Astrocyte (in vitro differentiated cells and primary cell): ENCODE measurements around the gene CDC25B. TPM values are rescaled to one million over a fixed set of nuclear protein-coding genes. Genes with fewer than 3 reads are reported as not detected.
A peak's percentile ranks its signal among the peaks of the same experiment; 100 is the strongest.

Experiments used
- DNase-seq: peaks from one replicate; pipeline ENCODE4 v3.0.0-alpha.2; 2010; ENCODE audit warnings: low read depth
- FAIRE-seq: peaks from 2 replicates; lab custom pipeline; 2011; peaks lifted over from hg19 to GRCh38; lab: Jason Lieb, UNC
- H2AFZ ChIP-seq: 2 replicates; pipeline ENCODE4 v1.6.0; 2012; ENCODE audit warnings: low read depth, low read length, inconsistent platforms
- H3K27ac ChIP-seq: 2 replicates; pipeline ENCODE4 v1.5.1; 2011; ENCODE audit warnings: low read depth, low read length, inconsistent platforms
- H3K27me3 ChIP-seq: 2 replicates; pipeline ENCODE4 v1.6.0; 2011; ENCODE audit warnings: low read length, inconsistent platforms; ENCODE audit not compliant: insufficient read depth
- H3K36me3 ChIP-seq: 2 replicates; pipeline ENCODE4 v1.5.1; 2011; ENCODE audit warnings: low read length, inconsistent platforms; ENCODE audit not compliant: insufficient read depth
- H3K4me1 ChIP-seq: 2 replicates; pipeline ENCODE4 v1.5.1; 2011; ENCODE audit warnings: low read length, inconsistent platforms; ENCODE audit not compliant: insufficient read depth
- H3K4me2 ChIP-seq: 2 replicates; pipeline ENCODE4 v1.6.0; 2012; ENCODE audit warnings: low read length, inconsistent platforms
- H3K4me3 ChIP-seq: 2 replicates; pipeline ENCODE4 v1.5.1; 2011; ENCODE audit warnings: low read depth, mild to moderate bottlenecking, low read length, inconsistent platforms; ENCODE audit not compliant: insufficient read depth
- H3K79me2 ChIP-seq: 2 replicates; pipeline ENCODE4 v1.6.0; 2012; ENCODE audit warnings: mild to moderate bottlenecking, low read length, inconsistent platforms; ENCODE audit not compliant: insufficient read depth
- H3K9ac ChIP-seq: 2 replicates; pipeline ENCODE4 v1.6.0; 2012; ENCODE audit warnings: mild to moderate bottlenecking, low read length, inconsistent platforms
- H3K9me3 ChIP-seq: 2 replicates; pipeline ENCODE4 v1.5.1; 2012; ENCODE audit warnings: low read depth, mild to moderate bottlenecking, low read length, inconsistent platforms; ENCODE audit not compliant: insufficient read depth
- H4K20me1 ChIP-seq: 2 replicates; pipeline ENCODE4 v1.6.0; 2012; ENCODE audit warnings: low read length, inconsistent platforms; ENCODE audit not compliant: insufficient read depth
- H3K27ac Mint-ChIP-seq: one replicate; pipeline ENCODE4 v1.8.0; 2021; ENCODE audit warnings: mild to moderate bottlenecking, mixed read lengths; ENCODE audit not compliant: unreplicated experiment
- H3K27me3 Mint-ChIP-seq: one replicate; pipeline ENCODE4 v1.8.0; 2021; ENCODE audit warnings: low read depth, mixed read lengths; ENCODE audit not compliant: unreplicated experiment
- H3K36me3 Mint-ChIP-seq: one replicate; pipeline ENCODE4 v1.8.0; 2021; ENCODE audit warnings: low read depth, mixed read lengths; ENCODE audit not compliant: unreplicated experiment
- H3K4me1 Mint-ChIP-seq: one replicate; pipeline ENCODE4 v1.8.0; 2021; ENCODE audit warnings: low read depth, mixed read lengths; ENCODE audit not compliant: unreplicated experiment
- H3K4me3 Mint-ChIP-seq: one replicate; pipeline ENCODE4 v1.8.0; 2021; ENCODE audit warnings: mild to moderate bottlenecking, moderate library complexity, mixed read lengths; ENCODE audit not compliant: unreplicated experiment
- H3K9me3 Mint-ChIP-seq: one replicate; pipeline ENCODE4 v1.8.0; 2021; ENCODE audit warnings: mild to moderate bottlenecking, mixed read lengths; ENCODE audit not compliant: unreplicated experiment
- CTCF ChIP-seq: IDR thresholded peaks from 2 replicates; pipeline ENCODE4 v1.5.1; 2011; ENCODE audit warnings: low read depth, mild to moderate bottlenecking, inconsistent platforms, low read length, moderate library complexity; ENCODE audit not compliant: insufficient read depth
- EZH2 ChIP-seq: IDR thresholded peaks from 2 replicates; pipeline ENCODE4 v1.6.1; 2012; ENCODE audit warnings: mild to moderate bottlenecking, low read length, inconsistent platforms; ENCODE audit not compliant: insufficient read depth
- total RNA-seq: library from RNA; stranded (reverse); gene quantifications from 2 replicates; pipeline ENCODE4 v1.2.1, GENCODE V29; 2021

Gene CDC25B
- total RNA-seq, 1 donor from 2014 or later = 8.5 TPM

GRCh38 chr20:3846378-3846739, 50.2 kb downstream of the CDC25B start:
- H3K9me3 Mint-ChIP-seq = no peaks in the 10 kb centered on the region
- H3K4me3 Mint-ChIP-seq = peak overlapping the region; percentile 96
- Histone ChIP-seq H4K20me1 (peaks cover 20% of the 10 kb centered on the region), H3K79me2 (peaks cover 42% of the 10 kb centered on the region), H3K36me3 (no peaks in the 10 kb centered on the region), H3K9me3 (no peaks in the 10 kb centered on the region), H2AFZ (peak overlapping the region; percentile 86), H3K4me1 (peaks cover 19% of the 10 kb centered on the region), H3K4me2 (peak overlapping the region; percentile 98), H3K27me3 (no peaks in the 10 kb centered on the region), H3K9ac (peak overlapping the region; percentile 94), H3K4me3 (peak overlapping the region; percentile 78), H3K27ac (peak overlapping the region; percentile 61)
- no peaks in the 10 kb centered on the region for H3K27me3 Mint-ChIP-seq
- H3K27ac Mint-ChIP-seq = no peak overlapping the region
- H3K4me1 Mint-ChIP-seq = peaks cover 16% of the 10 kb centered on the region
- TF ChIP-seq CTCF = no peak
- TF ChIP-seq EZH2 = no peak
- DNase-seq (no peak), FAIRE-seq (no peak)
- H3K36me3 Mint-ChIP-seq = peaks cover 3% of the 10 kb centered on the region

GRCh38 chr20:3846740-3847428, 50.8 kb downstream of the CDC25B start, which contains the start of gene MAVS:
Gene MAVS (plus strand): TSS chr20:3846834. CDS start chr20:3854625, 7,791 bp downstream.
- TF ChIP-seq EZH2 = no peak
- TF ChIP-seq CTCF = no peak
- Histone ChIP-seq H3K9ac (peak within 1 kb of the TSS; percentile 94), H3K4me3 (peak within 1 kb of the TSS; percentile 78), H3K27me3 (no peaks in the 10 kb centered on the region), H3K27ac (peak within 1 kb of the TSS; percentile 61), H3K36me3 (no peaks in the 10 kb centered on the region), H3K79me2 (peaks cover 42% of the 10 kb centered on the region), H3K4me1 (peaks cover 19% of the 10 kb centered on the region), H3K9me3 (no peaks in the 10 kb centered on the region), H2AFZ (peak within 1 kb of the TSS; percentile 86), H3K4me2 (peak within 1 kb of the TSS; percentile 98), H4K20me1 (peaks cover 20% of the 10 kb centered on the region)
- peak within 1 kb of the TSS; percentile 96 for H3K4me3 Mint-ChIP-seq
- DNase-seq (peak; percentile 60), FAIRE-seq (no peak)
- H3K4me1 Mint-ChIP-seq = peaks cover 16% of the 10 kb centered on the region
- no peak within 1 kb of the TSS for H3K27ac Mint-ChIP-seq
- peaks cover 3% of the 10 kb centered on the region for H3K36me3 Mint-ChIP-seq
- no peaks in the 10 kb centered on the region for H3K27me3 Mint-ChIP-seq
- H3K9me3 Mint-ChIP-seq = no peaks in the 10 kb centered on the region

- H3K4me1 Mint-ChIP-seq = peaks cover 16% of the 10 kb centered on the region
- Histone ChIP-seq H3K4me1 (peaks cover 19% of the 10 kb centered on the region), H3K27me3 (no peaks in the 10 kb centered on the region), H3K9ac (peak overlapping the region; percentile 94), H2AFZ (peak overlapping the region; percentile 86), H3K9me3 (no peaks in the 10 kb centered on the region), H4K20me1 (peaks cover 20% of the 10 kb centered on the region), H3K79me2 (peaks cover 47% of the 10 kb centered on the region), H3K4me2 (peak overlapping the region; percentile 98), H3K27ac (peak overlapping the region; percentile 61), H3K4me3 (peak overlapping the region; percentile 78), H3K36me3 (no peaks in the 10 kb centered on the region)
- peaks cover 3% of the 10 kb centered on the region for H3K36me3 Mint-ChIP-seq
- TF ChIP-seq CTCF = no peak
- TF ChIP-seq EZH2 = no peak
- H3K4me3 Mint-ChIP-seq = peak overlapping the region; percentile 96
- no peak overlapping the region for H3K27ac Mint-ChIP-seq
- DNase-seq (no peak), FAIRE-seq (no peak)
- no peaks in the 10 kb centered on the region for H3K9me3 Mint-ChIP-seq
- H3K27me3 Mint-ChIP-seq = no peaks in the 10 kb centered on the region
Measured at GRCh38 chr20:3847429-3847940, 51.4 kb downstream of the CDC25B start.
